MM.1S (cell line): ENCODE results near the gene CTSF.
"Not testable (repeated sequence)": the region's sequence is repeated elsewhere in the genome, so short reads cannot be mapped to it uniquely, and the experiment has no call there.

Experiments used
- DNase-seq: peaks from one replicate; pipeline ENCODE4 v3.0.0-alpha.2; 2015
- H2AFZ ChIP-seq: fragments of 300-600 bp; sonication (generic); 2 replicates; pipeline ENCODE4 v1.6.0; 2016; ENCODE audit warnings: antibody characterized with exemption, low read length
- H3F3A ChIP-seq: fragments of 300-600 bp; sonication (generic); 2 replicates; pipeline ENCODE4 v1.6.1; 2016; ENCODE audit warnings: mild to moderate bottlenecking, antibody characterized with exemption, low read length, moderate library complexity, mixed read lengths; ENCODE audit not compliant: insufficient read depth
- H3K27ac ChIP-seq: fragments of 300-600 bp; sonication (generic); 2 replicates; pipeline ENCODE4 v1.5.1; 2016; ENCODE audit warnings: mild to moderate bottlenecking, low read length
- H3K27me3 ChIP-seq: fragments of 300-600 bp; sonication (generic); replicated peaks from 2 replicates; pipeline ENCODE4 v1.6.0; 2016; ENCODE audit warnings: low read length; ENCODE audit not compliant: insufficient read depth
- H3K36me3 ChIP-seq: fragments of 300-600 bp; sonication (generic); replicated peaks from 2 replicates; pipeline ENCODE4 v1.6.1; 2016; ENCODE audit warnings: mild to moderate bottlenecking, low read length, mixed read lengths; ENCODE audit not compliant: insufficient read depth
- H3K4me1 ChIP-seq: fragments of 300-600 bp; sonication (generic); 2 replicates; pipeline ENCODE4 v1.6.1; 2016; ENCODE audit warnings: low read length, mixed read lengths
- H3K4me2 ChIP-seq: fragments of 300-600 bp; sonication (generic); 2 replicates; pipeline ENCODE4 v1.6.0; 2016; ENCODE audit warnings: low read depth, low read length
- H3K4me3 ChIP-seq: fragments of 300-600 bp; sonication (generic); 2 replicates; pipeline ENCODE4 v1.5.1; 2016; ENCODE audit warnings: low read length, mixed read lengths
- H3K79me2 ChIP-seq: fragments of 300-600 bp; sonication (generic); 2 replicates; pipeline ENCODE4 v1.6.1; 2016; ENCODE audit warnings: mixed run types, low read length, mixed read lengths
- H3K9ac ChIP-seq: fragments of 300-600 bp; sonication (generic); 2 replicates; pipeline ENCODE4 v1.6.1; 2016; ENCODE audit warnings: low read length, mixed read lengths
- H3K9me2 ChIP-seq: fragments of 300-600 bp; sonication (generic); replicated peaks from 2 replicates; pipeline ENCODE4 v1.6.1; 2016; ENCODE audit warnings: mild to moderate bottlenecking, low read length, mixed read lengths; ENCODE audit not compliant: insufficient read depth
- H3K9me3 ChIP-seq: fragments of 300-600 bp; sonication (generic); replicated peaks from 2 replicates; pipeline ENCODE4 v1.6.1; 2016; ENCODE audit warnings: mild to moderate bottlenecking, low read length, mixed read lengths; ENCODE audit not compliant: insufficient read depth
- H4K20me1 ChIP-seq: fragments of 300-600 bp; sonication (generic); 2 replicates; pipeline ENCODE4 v1.6.1; 2016; ENCODE audit warnings: mild to moderate bottlenecking, low read length, moderate library complexity, mixed read lengths; ENCODE audit not compliant: insufficient read depth
- EZH2 ChIP-seq: fragments of 300-600 bp; sonication (generic); optimal IDR thresholded peaks from 2 replicates; pipeline ENCODE3; 2017; ENCODE audit warnings: low read depth, mild to moderate bottlenecking, antibody characterized with exemption, low read length, mixed read lengths
- EZH2phosphoT487 ChIP-seq: fragments of 300-600 bp; sonication (generic); IDR thresholded peaks from 2 replicates; pipeline ENCODE4 v1.6.1; 2018; ENCODE audit warnings: antibody characterized with exemption, low read length
- TF ChIP-seq, protein P1 (sequence below): fragments of 300-600 bp; sonication (generic); IDR thresholded peaks from 2 replicates; pipeline ENCODE4 v1.5.1; 2016; ENCODE audit warnings: antibody characterized with exemption, low read length, mixed read lengths

The CTSF gene

GRCh38 chr11:66543263-66544107 is 24.9 kb downstream of the CTSF start:
- no peak overlapping the region for H3K27ac ChIP-seq
- no peak overlapping the region for H3K4me2 ChIP-seq
- no peaks in the 10 kb centered on the region for H3K9me2 ChIP-seq
- peaks cover 19% of the 10 kb centered on the region; the same call in 1 of the 2 replicates for H3K27me3 ChIP-seq
- TF ChIP-seq EZH2phosphoT487, result no peak
- TF ChIP-seq, protein P1, sequence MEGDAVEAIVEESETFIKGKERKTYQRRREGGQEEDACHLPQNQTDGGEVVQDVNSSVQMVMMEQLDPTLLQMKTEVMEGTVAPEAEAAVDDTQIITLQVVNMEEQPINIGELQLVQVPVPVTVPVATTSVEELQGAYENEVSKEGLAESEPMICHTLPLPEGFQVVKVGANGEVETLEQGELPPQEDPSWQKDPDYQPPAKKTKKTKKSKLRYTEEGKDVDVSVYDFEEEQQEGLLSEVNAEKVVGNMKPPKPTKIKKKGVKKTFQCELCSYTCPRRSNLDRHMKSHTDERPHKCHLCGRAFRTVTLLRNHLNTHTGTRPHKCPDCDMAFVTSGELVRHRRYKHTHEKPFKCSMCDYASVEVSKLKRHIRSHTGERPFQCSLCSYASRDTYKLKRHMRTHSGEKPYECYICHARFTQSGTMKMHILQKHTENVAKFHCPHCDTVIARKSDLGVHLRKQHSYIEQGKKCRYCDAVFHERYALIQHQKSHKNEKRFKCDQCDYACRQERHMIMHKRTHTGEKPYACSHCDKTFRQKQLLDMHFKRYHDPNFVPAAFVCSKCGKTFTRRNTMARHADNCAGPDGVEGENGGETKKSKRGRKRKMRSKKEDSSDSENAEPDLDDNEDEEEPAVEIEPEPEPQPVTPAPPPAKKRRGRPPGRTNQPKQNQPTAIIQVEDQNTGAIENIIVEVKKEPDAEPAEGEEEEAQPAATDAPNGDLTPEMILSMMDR, result no peak
- TF ChIP-seq EZH2, result no peak
- peaks cover 3% of the 10 kb centered on the region; the same call in 1 of the 2 replicates for H3F3A ChIP-seq
- no peak overlapping the region for H2AFZ ChIP-seq
- no peak overlapping the region for H3K9ac ChIP-seq
- H3K9me3 ChIP-seq, result no peaks in the 10 kb centered on the region
- no peak for DNase-seq
- H4K20me1 ChIP-seq, result no peaks in the 10 kb centered on the region
- H3K4me1 ChIP-seq, result peaks cover 7% of the 10 kb centered on the region; the same call in 1 of the 2 replicates
- H3K79me2 ChIP-seq, result peaks cover 5% of the 10 kb centered on the region; the same call in 1 of the 2 replicates
- no peaks in the 10 kb centered on the region for H3K36me3 ChIP-seq
- H3K4me3 ChIP-seq, result no peak overlapping the region

- no peak overlapping the region for H2AFZ ChIP-seq
- H3K4me2 ChIP-seq, result no peak overlapping the region
- no peaks in the 10 kb centered on the region for H3K36me3 ChIP-seq
- peaks cover 7% of the 10 kb centered on the region; the same call in 1 of the 2 replicates for H3K4me1 ChIP-seq
- H3K27ac ChIP-seq, result no peak overlapping the region
- no peaks in the 10 kb centered on the region for H4K20me1 ChIP-seq
- H3K79me2 ChIP-seq, result peaks cover 5% of the 10 kb centered on the region; the same call in 1 of the 2 replicates
- no peak overlapping the region for H3K4me3 ChIP-seq
- no peak overlapping the region for H3K9ac ChIP-seq
- no peaks in the 10 kb centered on the region for H3K9me3 ChIP-seq
- H3K27me3 ChIP-seq, result peaks cover 11% of the 10 kb centered on the region; the same call in 1 of the 2 replicates
- DNase-seq, result no peak
- peaks cover 3% of the 10 kb centered on the region; the same call in 1 of the 2 replicates for H3F3A ChIP-seq
- TF ChIP-seq, protein P1, result no peak
- no peak for TF ChIP-seq EZH2
- no peak for TF ChIP-seq EZH2phosphoT487
- H3K9me2 ChIP-seq, result no peaks in the 10 kb centered on the region
Measured at GRCh38 chr11:66542362-66542761, 26.0 kb downstream of the CTSF start.

GRCh38 chr11:66541892-66542291 is 26.5 kb downstream of the CTSF start:
- Histone ChIP-seq H2AFZ (no peak overlapping the region), H3K4me3 (no peak overlapping the region), H3K36me3 (no peaks in the 10 kb centered on the region), H4K20me1 (no peaks in the 10 kb centered on the region), H3K4me1 (peaks cover 7% of the 10 kb centered on the region; the same call in 1 of the 2 replicates), H3K4me2 (no peak overlapping the region), H3K27ac (no peak overlapping the region), H3K27me3 (peaks cover 6% of the 10 kb centered on the region; the same call in 1 of the 2 replicates), H3K9me3 (no peaks in the 10 kb centered on the region), H3K79me2 (peaks cover 5% of the 10 kb centered on the region; the same call in 1 of the 2 replicates), H3K9me2 (no peaks in the 10 kb centered on the region), H3K9ac (no peak overlapping the region), H3F3A (peaks cover 3% of the 10 kb centered on the region; the same call in 1 of the 2 replicates)
- TF ChIP-seq EZH2phosphoT487 (no peak), EZH2 (no peak)
- TF ChIP-seq, protein P1, result no peak
- DNase-seq, result no peak

GRCh38 chr11:66540598-66540997 is 27.8 kb downstream of the CTSF start:
- H3K79me2 ChIP-seq, H3K4me3 ChIP-seq, DNase-seq, H3K9me2 ChIP-seq, H3K4me2 ChIP-seq, H2AFZ ChIP-seq, H3F3A ChIP-seq, H3K4me1 ChIP-seq, H3K36me3 ChIP-seq, H3K9me3 ChIP-seq, H4K20me1 ChIP-seq, H3K27me3 ChIP-seq, H3K9ac ChIP-seq, H3K27ac ChIP-seq: not testable (repeated sequence)
